HG03103 (cell line): ENCODE data around the gene TOB1.
"Not testable (repeated sequence)": the region's sequence is repeated elsewhere in the genome, so short reads cannot be mapped to it uniquely, and the experiment has no call there.

Source experiments
- ATAC-seq: cut with Tn5 transposase; IDR thresholded peaks from one replicate; pipeline ENCODE4 v1.9.1; 2021; ENCODE audit warnings: low read depth; ENCODE audit not compliant: unreplicated experiment

The TOB1 gene

DNA sequence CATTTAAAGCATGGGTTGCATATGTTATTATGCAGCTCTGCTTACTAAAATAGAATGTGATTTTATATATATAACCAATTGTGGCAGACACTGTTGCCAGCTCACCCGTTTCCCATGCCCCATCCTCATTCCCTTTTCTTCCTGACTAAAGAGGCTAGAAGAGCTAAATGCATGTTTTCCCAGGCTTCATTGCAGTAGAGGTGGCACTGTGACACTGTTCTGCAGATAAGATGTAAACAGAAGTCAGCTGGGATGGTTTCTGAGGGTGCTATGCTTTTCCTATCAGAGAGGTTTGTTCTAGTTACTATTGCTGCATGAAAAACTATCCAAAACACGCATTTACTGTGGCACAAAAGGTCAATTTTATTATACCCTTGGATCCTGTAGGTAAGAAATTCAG, 5.7 kb upstream of the TOB1 start:
- ATAC-seq = no peak

DNA sequence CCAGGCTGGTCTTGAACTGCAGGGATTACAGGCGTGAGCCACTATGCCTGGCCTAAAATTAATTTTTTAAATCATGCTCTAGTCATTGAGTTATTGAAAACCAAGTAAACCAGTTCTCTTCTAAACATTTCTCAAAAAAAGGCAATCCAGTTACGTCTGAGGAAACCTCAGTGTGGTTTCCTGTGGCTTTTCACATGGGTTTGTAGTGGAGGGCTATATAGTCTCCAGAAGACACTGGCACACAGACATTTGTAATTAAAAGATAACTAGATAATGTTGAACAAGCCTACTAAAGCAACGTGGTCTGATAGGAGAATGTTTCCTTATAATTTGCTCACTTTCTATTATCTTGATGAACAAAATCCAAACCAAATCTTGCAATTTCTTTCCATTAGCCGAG, 5.2 kb upstream of the TOB1 start:
- ATAC-seq = no peak

DNA sequence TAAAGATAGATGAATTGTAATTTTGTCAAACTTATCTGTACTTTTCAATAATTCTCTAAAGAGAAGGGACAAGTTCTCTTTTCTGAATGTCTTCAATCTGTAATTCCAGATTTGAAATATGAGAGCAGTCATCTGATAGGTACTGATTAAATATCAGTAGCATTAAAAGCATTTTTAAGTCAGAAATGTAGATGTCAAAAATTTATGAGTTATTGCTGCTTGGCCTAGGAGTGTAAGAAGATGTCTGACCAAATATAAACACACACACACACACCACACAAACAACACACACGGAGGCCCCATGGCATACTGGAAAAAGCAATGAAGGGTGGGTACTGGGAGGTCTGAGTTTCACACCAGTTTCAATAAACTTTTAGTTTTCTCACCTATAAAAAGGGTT, 2.4 kb upstream of the TOB1 start:
- no peak for ATAC-seq

DNA sequence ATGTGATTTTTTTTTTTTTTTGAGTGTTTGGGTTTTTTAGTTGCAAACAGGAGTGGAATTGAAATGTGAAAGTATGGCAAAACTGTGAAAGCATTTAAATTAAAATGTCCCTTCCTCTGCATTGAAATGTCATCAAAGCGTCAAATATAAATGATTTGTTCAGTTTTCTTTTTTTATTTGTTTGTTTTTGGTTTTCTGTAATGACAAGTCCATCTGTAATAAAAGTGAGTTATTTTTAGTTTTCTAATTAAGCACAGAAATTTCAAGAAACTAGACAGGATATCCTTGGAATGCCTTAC, 1.9 kb upstream of the TOB1 start:
- no peak for ATAC-seq

DNA sequence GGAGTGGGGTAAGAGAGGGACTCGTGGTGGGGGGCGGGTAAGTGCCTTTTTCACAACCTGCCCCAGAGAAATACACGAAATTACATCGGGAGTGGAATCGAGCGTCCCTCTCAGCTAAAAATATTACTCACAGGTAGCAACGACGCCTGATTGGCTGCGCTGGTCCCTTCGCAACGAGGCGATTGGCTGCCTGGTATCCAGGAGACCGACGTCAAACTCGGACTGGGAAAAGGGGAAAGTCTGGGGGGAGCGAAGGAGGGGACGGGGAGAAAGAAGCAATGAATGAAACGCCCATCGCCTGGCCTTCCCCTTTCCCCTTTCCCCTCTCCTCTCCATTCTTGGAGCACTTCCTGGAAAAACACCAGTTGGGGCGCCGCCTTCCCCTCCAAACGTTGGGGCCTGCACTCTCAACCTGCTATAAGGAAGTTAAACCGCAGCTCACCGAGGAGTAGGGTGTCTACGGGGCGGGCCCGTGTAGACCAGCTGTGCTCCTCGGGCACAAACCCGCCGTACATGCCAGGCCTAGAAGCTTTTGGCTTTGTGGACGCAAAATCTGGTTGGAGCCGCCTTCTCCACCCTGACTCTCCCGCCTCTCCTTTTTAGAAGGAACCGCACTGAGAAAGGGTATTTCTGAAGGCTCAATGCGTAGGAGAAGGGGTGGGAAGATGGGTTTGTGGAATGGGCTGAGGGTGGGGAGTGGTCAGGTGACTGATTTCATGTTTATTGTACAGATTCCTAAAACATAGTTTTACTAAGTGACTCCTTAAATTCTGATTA, 1.4 kb upstream of the TOB1 start:
- ATAC-seq = peak; percentile 26

DNA sequence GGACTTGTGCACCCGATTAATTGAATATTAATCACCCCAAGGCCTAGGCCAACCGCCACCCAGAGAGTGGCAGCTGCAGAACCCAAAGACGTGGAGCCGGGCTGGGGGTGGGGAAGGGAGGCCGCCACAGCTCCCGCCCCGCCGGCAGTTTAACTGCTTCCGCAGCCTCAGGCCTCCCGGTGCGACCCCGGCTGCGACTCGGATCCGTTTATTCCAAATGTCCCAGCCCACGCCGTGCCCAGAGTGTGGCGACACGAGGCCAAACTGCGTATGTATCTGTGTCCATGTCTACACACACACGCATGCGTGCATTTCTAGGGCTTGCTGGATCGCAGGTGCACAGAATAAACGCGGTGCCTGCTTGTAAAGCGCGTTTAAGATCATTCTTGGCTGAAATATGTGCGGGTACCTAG, 802 bp upstream of the TOB1 start:
- ATAC-seq = peak; percentile 5

DNA sequence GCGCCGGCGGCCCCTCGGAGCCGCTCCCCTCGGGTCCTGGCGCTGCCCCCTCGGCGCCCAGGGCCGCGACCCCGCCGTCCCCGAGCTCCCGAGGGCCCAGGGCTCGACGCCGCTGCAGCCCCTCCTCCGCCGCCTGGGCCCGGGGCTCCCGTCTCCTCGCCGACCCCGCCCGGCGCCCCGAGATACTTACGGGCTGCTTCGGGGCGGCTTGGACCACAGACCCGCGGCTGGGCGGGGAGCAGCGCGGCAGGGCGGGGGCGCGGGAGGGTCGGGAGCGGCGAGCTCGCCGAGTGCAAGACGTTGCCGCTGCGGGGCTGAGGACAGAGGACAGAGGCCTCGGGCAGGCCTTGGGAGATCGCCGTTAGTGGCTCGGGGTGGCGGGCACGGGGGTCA, 290 bp downstream of the TOB1 start:
- ATAC-seq = peak; percentile 8

DNA sequence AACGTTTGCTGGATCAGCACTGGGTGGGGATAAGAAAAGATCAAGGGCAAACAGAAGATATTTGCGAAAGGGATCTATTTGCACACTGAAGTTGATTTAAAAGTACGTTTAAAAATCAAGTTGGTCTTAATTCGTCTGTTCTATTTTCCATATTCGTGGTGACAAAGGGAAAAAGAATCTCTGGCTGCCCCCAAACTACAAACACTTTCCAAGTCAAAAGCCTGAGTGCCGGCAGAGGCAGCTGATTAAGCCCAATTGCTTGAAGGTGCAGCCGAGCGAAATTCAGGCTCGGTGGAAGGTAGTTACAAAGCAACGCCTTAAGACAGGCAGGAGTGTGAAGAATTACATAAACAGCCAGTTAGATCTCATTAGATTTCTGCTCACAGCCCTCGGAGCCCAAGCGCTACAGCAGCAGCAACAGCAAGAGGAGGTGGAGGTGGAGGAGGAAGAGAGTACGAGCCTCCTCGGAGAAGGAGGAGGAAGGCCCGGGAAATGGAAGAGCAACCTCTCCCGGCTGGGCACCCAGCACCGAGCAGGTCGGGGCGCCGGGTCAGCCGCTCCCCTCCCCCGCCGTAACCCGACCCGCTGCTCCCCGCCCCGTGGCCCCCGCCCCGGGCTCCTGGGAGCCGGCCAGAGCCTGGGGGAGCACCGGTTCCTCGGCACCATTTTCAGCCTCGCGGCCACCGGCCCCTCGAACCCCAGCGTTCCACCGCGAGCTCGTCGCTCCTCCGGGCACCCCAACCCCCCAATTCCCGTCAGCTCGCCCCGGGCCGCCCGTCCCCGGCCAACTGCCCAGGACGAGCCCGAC, 890 bp downstream of the TOB1 start:
- peak; percentile 10 for ATAC-seq

DNA sequence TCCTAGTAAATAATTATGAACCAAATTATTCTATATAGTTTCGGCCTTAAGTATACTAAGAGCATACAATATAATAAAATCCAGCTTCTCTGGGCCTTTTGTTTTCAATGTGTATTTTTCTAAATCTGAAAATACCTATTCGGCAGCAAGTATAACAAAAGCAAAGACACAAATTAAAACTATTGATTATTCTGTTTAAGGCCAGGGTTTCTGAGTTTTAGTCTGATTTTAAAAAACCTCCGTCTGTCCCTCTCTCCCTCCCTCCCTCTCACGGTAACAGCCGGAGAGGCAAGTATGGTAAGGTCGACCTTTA, 1.5 kb downstream of the TOB1 start:
- no peak for ATAC-seq

DNA sequence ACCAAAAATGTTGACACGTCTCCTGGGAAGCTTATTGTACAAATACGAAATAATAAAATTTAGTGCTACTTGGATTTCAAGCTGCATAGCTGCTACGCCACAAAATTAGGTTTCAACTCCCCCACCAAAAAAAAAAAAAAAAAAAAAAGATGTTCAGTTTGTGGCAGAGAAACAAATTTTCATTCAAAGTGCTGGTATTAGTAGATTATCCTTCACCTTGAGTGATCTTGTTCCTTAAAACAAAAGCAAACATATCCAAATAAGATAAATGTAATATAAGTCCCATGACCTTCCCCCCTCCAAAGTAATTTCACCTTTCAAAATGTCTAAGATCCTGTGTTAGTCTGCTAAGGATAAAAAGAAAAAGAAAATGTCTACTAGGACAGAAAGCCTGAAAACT, 2.2 kb downstream of the TOB1 start:
- no peak for ATAC-seq

DNA sequence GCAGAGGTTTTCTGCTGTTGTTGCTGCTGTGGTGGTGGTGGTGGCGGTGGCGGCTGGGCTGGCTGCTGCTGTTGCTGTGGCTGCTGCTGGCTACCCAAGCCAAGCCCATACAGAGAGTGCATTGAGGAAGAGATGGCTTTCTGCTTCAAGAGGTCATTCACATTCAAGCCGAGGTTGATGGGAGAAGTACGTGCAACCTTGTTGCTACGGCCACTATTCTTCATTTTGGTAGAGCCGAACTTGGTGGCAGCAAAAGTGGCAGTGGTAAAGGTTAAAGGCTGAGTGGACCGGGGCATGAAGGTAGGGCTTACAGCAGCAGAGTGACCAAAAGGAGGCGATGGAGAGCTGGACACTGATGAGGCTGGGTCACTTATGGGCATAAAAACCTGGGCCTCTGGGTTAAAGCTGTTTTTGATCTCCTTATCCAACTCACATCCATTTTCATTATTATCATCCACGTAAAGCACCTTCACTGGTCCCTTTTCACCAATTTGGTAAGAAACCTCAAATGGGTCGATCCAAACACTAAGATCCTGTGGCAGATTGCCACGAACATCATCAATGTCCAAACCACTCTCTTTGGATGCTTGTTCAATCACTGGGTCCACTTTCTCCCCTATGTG, 2.8 kb downstream of the TOB1 start:
- ATAC-seq = no peak

DNA sequence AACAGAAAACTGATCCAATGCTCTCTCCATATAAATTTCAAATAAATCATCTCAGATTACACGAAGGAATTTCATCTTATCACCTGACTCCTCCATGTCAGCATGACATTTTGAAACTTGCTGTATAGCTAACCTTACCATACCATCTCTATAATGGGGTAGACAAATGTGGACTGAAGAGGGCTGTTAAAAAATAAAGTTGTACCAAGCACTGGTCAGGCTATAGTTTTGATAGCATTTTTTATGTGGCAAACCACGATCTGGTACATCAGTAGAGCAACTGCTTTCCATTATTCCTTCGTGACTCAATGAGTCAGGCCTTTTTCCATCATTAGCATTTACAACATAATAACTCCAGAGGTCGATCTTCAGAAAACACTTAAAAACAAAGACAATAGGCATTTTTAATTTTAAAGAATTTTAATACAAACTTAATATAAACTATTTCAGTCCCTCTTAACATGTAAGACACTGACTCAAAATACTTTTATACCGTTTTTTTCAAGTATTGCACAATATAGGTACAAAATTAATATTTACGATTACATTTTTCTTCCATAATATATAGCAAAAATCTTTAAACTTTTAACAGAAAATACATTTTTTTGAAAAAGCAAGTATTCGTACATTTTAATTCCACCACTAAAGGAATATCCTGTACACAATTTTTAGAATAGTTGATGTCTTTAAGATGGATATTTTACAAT, 4.2 kb downstream of the TOB1 start:
- ATAC-seq = no peak

DNA sequence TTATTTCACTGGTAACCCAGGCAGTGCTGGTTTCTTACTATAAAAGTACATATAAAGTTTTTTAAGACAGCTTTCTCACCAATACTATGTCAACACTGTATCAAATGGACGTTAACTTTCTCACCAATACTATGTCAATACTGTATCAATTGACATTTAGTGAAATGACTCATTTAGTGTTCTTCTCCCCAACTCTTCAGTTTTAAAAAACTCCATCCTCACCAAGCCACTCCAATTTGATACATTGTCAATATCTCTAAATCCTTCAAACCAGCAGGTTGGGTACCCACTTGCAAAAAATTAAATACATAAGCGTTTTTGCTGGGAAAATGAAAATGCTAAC, 4.8 kb downstream of the TOB1 start:
- ATAC-seq = no peak

DNA sequence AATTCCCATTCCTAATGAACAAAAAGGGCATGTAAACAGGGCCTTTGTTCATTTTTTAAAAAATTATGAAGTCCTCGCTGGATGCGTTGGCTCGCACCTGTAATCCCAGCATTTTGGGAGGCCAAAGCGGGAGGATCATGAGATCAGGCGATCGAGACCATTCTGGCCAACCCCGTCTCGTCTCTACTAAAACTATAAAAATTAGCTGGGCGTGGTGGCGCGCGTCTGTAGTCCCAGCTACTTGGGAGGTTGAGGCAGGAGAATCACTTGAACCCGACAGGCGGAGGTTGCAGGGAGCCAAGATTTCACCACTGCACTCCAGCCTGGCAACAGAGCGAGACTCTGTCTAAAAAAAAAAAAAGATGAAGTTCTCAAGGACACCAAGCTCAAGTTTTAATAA, 6.4 kb downstream of the TOB1 start:
- not testable (repeated sequence) for ATAC-seq

DNA sequence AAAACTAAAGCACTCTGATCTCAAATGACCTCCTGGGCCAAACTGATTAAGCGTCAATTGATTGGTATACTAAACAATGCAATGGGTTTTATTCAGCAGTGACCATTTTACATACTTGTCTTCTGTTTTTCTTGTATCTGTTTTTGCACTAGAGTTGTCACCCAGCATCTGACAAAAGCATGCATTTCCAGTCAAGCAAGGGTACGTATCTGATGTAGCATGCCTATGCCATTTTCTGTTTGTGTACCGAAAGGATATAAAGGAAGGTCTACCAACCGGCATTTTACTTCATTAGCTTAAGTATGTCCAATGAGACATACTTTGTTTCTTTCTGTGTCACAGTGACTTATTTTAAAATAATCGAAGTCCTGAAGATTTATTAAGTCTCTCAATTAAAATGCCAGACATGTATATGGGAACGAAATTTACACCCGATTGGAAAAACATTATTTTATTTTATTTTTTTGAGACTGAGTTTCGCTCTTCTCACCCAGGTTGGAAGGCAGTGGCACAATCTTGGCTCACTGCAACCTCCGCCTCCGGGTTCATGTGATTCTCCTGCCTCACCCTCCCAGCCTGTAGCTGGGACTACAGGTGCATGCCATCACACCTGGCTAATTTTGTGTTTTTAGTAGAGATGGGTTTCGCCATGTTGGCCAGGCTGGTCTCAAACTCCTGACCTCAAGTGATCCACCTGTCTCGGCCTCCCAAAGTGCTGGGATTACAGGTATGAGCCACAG, 7.5 kb downstream of the TOB1 start:
- ATAC-seq = no peak

DNA sequence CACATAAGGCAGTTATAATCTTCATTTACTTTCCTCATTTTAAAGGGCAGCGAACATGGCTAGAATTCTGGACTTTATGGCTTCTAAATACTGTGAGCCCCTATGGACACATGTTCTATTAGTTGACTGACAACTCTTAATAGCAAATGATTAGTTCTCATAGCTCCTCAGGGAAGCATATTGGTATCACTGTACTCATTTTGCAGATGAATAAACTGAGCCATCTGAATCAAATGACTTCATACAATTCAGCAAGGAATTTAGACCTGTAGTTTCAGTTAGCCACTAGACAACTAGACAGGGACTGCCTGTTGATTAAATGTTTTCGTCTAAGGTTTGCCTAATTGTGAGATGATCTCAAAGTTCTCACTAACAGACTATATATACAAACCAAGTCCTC, 9.7 kb downstream of the TOB1 start:
- no peak for ATAC-seq

DNA sequence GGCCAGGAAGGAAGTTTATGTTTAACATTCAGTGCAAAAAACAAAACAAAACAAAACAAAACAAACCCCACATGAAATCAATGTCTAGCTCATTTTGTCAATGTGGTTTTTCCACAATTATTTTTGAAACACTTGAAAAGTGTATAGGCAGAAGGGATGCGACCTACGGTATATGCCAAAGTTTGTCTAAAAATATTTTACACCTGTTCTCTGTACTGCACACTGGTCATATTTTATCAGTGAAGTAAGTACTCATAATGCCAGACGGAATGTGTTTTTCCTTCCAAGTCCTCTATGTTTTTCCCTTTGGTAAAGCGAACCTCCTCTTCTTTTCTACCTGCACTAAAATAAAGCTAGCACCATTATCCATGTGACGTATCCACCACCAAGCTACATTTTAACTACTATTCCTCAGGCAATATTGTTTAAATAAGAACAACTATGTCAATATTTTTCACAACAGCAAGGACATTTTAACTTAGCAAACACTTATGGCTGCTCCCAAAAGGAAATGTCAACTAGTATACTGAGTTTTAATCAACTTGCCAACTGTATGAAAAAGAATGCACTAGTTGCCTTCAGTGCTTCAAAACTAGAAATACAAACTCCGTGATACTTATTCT, 10.3 kb downstream of the TOB1 start:
- no peak for ATAC-seq

DNA sequence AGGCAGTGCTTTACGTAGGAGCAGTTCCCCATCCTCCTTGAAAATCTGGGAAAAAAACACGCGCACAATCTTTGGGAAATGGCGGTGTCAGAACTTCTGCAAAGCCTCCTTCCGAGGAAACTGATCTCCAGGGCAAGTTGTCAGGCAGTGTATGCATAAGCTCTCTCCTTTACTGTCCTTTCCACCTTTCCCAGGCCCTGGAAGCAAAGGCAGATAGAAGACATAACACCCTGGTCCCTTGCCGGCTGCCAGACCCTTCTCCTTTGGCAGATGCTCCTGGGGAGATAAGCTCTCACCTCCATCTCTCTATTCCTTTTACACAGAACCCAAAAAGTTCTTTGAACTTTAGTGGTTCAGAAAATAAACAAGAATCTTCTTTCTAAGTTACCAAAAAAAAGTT, 12.4 kb downstream of the TOB1 start:
- ATAC-seq = no peak

DNA sequence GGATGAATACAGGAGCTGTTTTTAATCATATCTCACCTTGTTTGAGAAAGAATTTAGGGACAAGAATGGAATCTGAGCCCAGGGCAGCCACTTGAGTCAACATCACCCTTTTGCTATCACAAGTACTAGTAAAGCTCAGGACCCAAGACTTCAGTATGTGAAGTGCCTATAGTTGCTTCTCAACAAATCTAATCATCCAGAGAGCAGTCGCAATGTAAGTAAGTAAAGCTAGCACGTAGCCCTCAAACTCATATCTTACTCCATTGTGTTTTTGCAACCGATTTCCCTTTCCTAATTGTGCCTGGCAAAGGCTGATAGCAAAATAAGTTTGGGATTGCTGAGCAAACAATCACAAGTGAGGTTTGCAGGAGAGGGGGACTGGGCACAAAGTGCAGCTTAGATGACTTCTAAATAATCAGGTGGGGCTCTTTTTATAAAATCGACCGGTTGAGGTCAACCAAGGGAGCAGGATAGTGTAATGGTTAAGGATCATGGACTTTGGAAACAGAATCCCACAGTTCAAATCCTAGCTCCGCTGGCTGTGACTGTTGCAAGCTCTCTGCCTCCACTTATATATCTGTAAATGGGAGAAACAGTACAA, 13.0 kb downstream of the TOB1 start:
- no peak for ATAC-seq

DNA sequence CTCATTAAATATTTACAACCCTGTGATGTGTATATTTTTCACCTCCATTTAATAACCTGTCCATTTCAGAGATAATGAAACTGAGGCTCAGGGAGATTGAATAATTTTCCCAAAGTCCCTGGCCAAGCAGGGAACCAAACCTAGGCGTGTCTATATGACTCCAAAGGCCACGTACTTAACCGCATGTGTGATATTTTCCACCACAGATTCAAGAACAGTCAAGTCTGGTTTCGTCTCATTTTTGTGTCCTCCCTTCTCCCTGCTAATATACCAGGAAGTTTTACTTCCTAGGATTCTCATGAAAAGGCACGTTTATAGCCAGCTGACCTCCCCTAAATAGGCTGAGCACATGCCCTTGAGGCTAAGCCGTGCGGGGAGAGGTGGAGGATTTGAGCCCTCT, 15.5 kb downstream of the TOB1 start:
- ATAC-seq = no peak
